Nephron progenitor cell (in vitro differentiated cells): ENCODE results near the gene PGM5.

ENCODE experiments used
- DNase-seq: peaks from one replicate; pipeline ENCODE4 v3.0.0; 2021
- H3K27ac Mint-ChIP-seq: 2 replicates; pipeline ENCODE4 v1.8.0; 2021; ENCODE audit warnings: mild to moderate bottlenecking, moderate library complexity, mixed read lengths
- H3K27me3 Mint-ChIP-seq: 2 replicates; pipeline ENCODE4 v1.8.0; 2021; ENCODE audit warnings: mild to moderate bottlenecking, low read depth, mixed read lengths; ENCODE audit not compliant: poor library complexity
- H3K36me3 Mint-ChIP-seq: 2 replicates; pipeline ENCODE4 v1.8.0; 2021; ENCODE audit warnings: low read depth, mixed read lengths
- H3K4me1 Mint-ChIP-seq: 2 replicates; pipeline ENCODE4 v1.8.0; 2021; ENCODE audit warnings: mixed read lengths
- H3K4me3 Mint-ChIP-seq: 2 replicates; pipeline ENCODE4 v1.8.0; 2021; ENCODE audit warnings: mild to moderate bottlenecking, moderate library complexity, mixed read lengths
- H3K9me3 Mint-ChIP-seq: 2 replicates; pipeline ENCODE4 v1.8.0; 2021; ENCODE audit warnings: mild to moderate bottlenecking, moderate library complexity, mixed read lengths
- CTCF ChIP-seq: fragments of 200-600 bp; sonication (generic); IDR thresholded peaks from 2 replicates; pipeline ENCODE4 v1.5.0; 2021; ENCODE audit warnings: antibody characterized with exemption

Gene PGM5

DNA sequence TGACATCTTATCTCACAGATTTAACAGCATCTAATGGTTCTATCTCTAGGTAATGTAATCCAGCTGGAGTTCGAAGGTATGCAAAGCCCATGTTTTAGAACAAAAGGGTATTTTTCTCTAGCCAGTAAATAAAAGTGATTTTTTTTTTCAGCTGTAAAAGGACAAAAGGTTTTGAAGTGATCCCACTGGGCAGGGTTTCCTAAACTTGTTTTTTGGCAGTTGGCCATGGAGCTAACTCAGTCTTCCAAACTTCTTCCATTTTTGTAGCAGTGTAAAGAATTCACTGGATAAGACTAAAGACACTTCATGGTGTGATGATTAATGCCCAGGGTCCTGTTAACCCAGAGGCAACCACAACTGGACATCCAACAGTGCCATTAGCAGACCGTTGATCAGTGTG, 120.4 kb downstream of the PGM5 start:
- Mint-ChIP-seq H3K27me3 (no peaks in the 10 kb centered on the region), H3K9me3 (no peaks in the 10 kb centered on the region), H3K4me1 (peaks cover 10% of the 10 kb centered on the region), H3K27ac (no peak overlapping the region), H3K36me3 (no peaks in the 10 kb centered on the region), H3K4me3 (no peak overlapping the region)
- no peak for TF ChIP-seq CTCF
- no peak for DNase-seq

GRCh38 chr9:68480807-68481206, 124.4 kb downstream of the PGM5 start:
- Mint-ChIP-seq H3K27ac (no peak overlapping the region), H3K36me3 (peaks cover 22% of the 10 kb centered on the region), H3K4me3 (no peak overlapping the region), H3K9me3 (peaks cover 27% of the 10 kb centered on the region), H3K4me1 (peaks cover 10% of the 10 kb centered on the region), H3K27me3 (no peaks in the 10 kb centered on the region)
- no peak for TF ChIP-seq CTCF
- no peak for DNase-seq

DNA sequence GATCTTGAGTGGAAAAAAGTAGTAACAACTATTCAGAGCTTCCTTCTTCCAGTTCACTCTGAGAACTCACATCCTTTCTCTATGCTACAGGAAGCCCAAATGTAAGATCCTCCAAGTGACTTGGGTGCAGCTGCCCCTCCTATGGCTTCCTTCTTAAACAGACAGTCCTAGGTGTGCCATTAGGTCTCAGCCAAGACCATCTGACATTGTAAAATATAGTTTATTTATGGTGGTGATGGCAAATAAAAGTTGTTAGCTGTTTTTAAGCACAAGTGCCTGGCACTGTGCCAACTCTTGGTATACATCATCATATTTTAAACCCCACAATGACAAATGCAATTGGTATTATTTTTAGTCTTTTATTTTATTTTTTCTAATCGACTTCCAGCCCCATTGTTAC, 126.1 kb downstream of the PGM5 start:
- TF ChIP-seq CTCF, result no peak
- DNase-seq, result no peak
- no peak overlapping the region for H3K27ac Mint-ChIP-seq
- no peaks in the 10 kb centered on the region for H3K4me1 Mint-ChIP-seq
- no peaks in the 10 kb centered on the region for H3K27me3 Mint-ChIP-seq
- H3K4me3 Mint-ChIP-seq, result no peak overlapping the region
- H3K36me3 Mint-ChIP-seq, result peaks cover 33% of the 10 kb centered on the region
- peaks cover 40% of the 10 kb centered on the region for H3K9me3 Mint-ChIP-seq

- TF ChIP-seq CTCF, result no peak
- peaks cover 9% of the 10 kb centered on the region for H3K27me3 Mint-ChIP-seq
- H3K4me1 Mint-ChIP-seq, result peaks cover 11% of the 10 kb centered on the region
- H3K9me3 Mint-ChIP-seq, result peaks cover 52% of the 10 kb centered on the region
- DNase-seq, result no peak
- no peak overlapping the region for H3K27ac Mint-ChIP-seq
- peaks cover 30% of the 10 kb centered on the region for H3K36me3 Mint-ChIP-seq
- H3K4me3 Mint-ChIP-seq, result no peak overlapping the region
These were observed 131.7 kb downstream of the PGM5 start for GRCh38 chr9:68488126-68488525.

- peaks cover 9% of the 10 kb centered on the region for H3K27me3 Mint-ChIP-seq
- peaks cover 21% of the 10 kb centered on the region for H3K36me3 Mint-ChIP-seq
These were observed 133.2 kb downstream of the PGM5 start for GRCh38 chr9:68489646-68490045.

More at GRCh38 chr9:68489646-68490045, 133.2 kb downstream of the PGM5 start:
- no peak overlapping the region for H3K27ac Mint-ChIP-seq
- no peak for DNase-seq
- H3K4me3 Mint-ChIP-seq, result no peak overlapping the region
- H3K9me3 Mint-ChIP-seq, result peaks cover 38% of the 10 kb centered on the region
- peaks cover 24% of the 10 kb centered on the region for H3K4me1 Mint-ChIP-seq
- TF ChIP-seq CTCF, result no peak
